ENCODE results near the gene PIP4K2B.

- TF ChIP-seq, protein P1, sequence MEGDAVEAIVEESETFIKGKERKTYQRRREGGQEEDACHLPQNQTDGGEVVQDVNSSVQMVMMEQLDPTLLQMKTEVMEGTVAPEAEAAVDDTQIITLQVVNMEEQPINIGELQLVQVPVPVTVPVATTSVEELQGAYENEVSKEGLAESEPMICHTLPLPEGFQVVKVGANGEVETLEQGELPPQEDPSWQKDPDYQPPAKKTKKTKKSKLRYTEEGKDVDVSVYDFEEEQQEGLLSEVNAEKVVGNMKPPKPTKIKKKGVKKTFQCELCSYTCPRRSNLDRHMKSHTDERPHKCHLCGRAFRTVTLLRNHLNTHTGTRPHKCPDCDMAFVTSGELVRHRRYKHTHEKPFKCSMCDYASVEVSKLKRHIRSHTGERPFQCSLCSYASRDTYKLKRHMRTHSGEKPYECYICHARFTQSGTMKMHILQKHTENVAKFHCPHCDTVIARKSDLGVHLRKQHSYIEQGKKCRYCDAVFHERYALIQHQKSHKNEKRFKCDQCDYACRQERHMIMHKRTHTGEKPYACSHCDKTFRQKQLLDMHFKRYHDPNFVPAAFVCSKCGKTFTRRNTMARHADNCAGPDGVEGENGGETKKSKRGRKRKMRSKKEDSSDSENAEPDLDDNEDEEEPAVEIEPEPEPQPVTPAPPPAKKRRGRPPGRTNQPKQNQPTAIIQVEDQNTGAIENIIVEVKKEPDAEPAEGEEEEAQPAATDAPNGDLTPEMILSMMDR (conservative IDR thresholded peaks at IDR 0.05; ENCODE audit: low read depth, low read length), result no peak
- TF ChIP-seq EZH2 (IDR thresholded peaks at IDR 0.05; ENCODE audit: low read length, unreplicated experiment), result no peak
These were observed 49.9 kb downstream of the PIP4K2B start for GRCh38 chr17:38749223-38750043.

Data from PC-3 (cell line).